ENCODE results near the gene VASH2. TPM values are rescaled to one million over a fixed set of nuclear protein-coding genes. Genes with fewer than 3 reads are reported as not detected.

VASH2 gene
- total RNA-seq, 3 donors from 2014 or later, result 2.3 to 4.0 (median 2.9) TPM

- TF ChIP-seq CTCF (IDR thresholded peaks at IDR 0.05), result no peak
- no peak for TF ChIP-seq POLR2AphosphoS5 (IDR thresholded peaks at IDR 0.05)
- TF ChIP-seq POLR2A (IDR thresholded peaks at IDR 0.05), result no peak
- Histone ChIP-seq H3K36me3 (no peaks in the 10 kb centered on the region), H3K4me1 (no peaks in the 10 kb centered on the region), H3K9me3 (no peaks in the 10 kb centered on the region), H3K4me3 (no peak overlapping the region), H3K27ac (no peak overlapping the region), H3K27me3 (no peaks in the 10 kb centered on the region)
- intact Hi-C loops (cut with DNase I; ENCODE audit: low total_unique reads), result no loop called here
- no peak for DNase-seq (ENCODE audit: low spot score in 2 of 2)
These were observed 16.3 kb downstream of the VASH2 start for GRCh38 chr1:212966616-212967015.

GRCh38 chr1:212967801-212968200 is 17.5 kb downstream of the VASH2 start:
- intact Hi-C loops (cut with DNase I; ENCODE audit: low total_unique reads), result no loop called here
- H3K36me3 ChIP-seq, result no peaks in the 10 kb centered on the region
- TF ChIP-seq CTCF (IDR thresholded peaks at IDR 0.05) (no peak), POLR2AphosphoS5 (IDR thresholded peaks at IDR 0.05) (no peak), POLR2A (IDR thresholded peaks at IDR 0.05) (no peak)
- H3K27ac ChIP-seq, result no peak overlapping the region
- H3K9me3 ChIP-seq, result no peaks in the 10 kb centered on the region
- no peak overlapping the region for H3K4me3 ChIP-seq
- no peak for DNase-seq (ENCODE audit: low spot score in 2 of 2)
- H3K27me3 ChIP-seq, result no peaks in the 10 kb centered on the region
- no peaks in the 10 kb centered on the region for H3K4me1 ChIP-seq

- no peaks in the 10 kb centered on the region for H3K36me3 ChIP-seq
- no peaks in the 10 kb centered on the region for H3K27me3 ChIP-seq
- no peak for DNase-seq (ENCODE audit: low spot score in 2 of 2)
- H3K4me1 ChIP-seq, result no peaks in the 10 kb centered on the region
- no peak overlapping the region for H3K4me3 ChIP-seq
- TF ChIP-seq POLR2AphosphoS5 (IDR thresholded peaks at IDR 0.05), result no peak
- no peak for TF ChIP-seq CTCF (IDR thresholded peaks at IDR 0.05)
- no peak for TF ChIP-seq POLR2A (IDR thresholded peaks at IDR 0.05)
- H3K9me3 ChIP-seq, result no peaks in the 10 kb centered on the region
- intact Hi-C loops (cut with DNase I; ENCODE audit: low total_unique reads), result no loop called here
- H3K27ac ChIP-seq, result no peak overlapping the region
These were observed 18.1 kb downstream of the VASH2 start for GRCh38 chr1:212968368-212968863.

- no peak for TF ChIP-seq POLR2AphosphoS5 (IDR thresholded peaks at IDR 0.05)
- TF ChIP-seq POLR2A (IDR thresholded peaks at IDR 0.05), result no peak
- TF ChIP-seq CTCF (IDR thresholded peaks at IDR 0.05), result no peak
- intact Hi-C loops (cut with DNase I; ENCODE audit: low total_unique reads), result no loop called here
- DNase-seq (ENCODE audit: low spot score in 2 of 2), result no peak
- no peak overlapping the region for H3K27ac ChIP-seq
- H3K9me3 ChIP-seq, result no peaks in the 10 kb centered on the region
- no peaks in the 10 kb centered on the region for H3K27me3 ChIP-seq
- H3K4me3 ChIP-seq, result no peak overlapping the region
- H3K4me1 ChIP-seq, result no peaks in the 10 kb centered on the region
- no peaks in the 10 kb centered on the region for H3K36me3 ChIP-seq
These were observed 19.7 kb downstream of the VASH2 start for GRCh38 chr1:212970085-212970484.

GRCh38 chr1:212971312-212971711 is 21.0 kb downstream of the VASH2 start:
- Histone ChIP-seq H3K27ac (no peak overlapping the region), H3K9me3 (no peaks in the 10 kb centered on the region), H3K36me3 (no peaks in the 10 kb centered on the region), H3K27me3 (no peaks in the 10 kb centered on the region), H3K4me3 (no peak overlapping the region), H3K4me1 (no peaks in the 10 kb centered on the region)
- DNase-seq (ENCODE audit: low spot score in 2 of 2), result no peak
- intact Hi-C loops (cut with DNase I; ENCODE audit: low total_unique reads), result no loop called here
- TF ChIP-seq POLR2A (IDR thresholded peaks at IDR 0.05) (no peak), POLR2AphosphoS5 (IDR thresholded peaks at IDR 0.05) (no peak), CTCF (IDR thresholded peaks at IDR 0.05) (no peak)

Data from breast epithelium (tissue), 4 donors.